PFSK-1 (cell line): ENCODE results near the gene RHBDD3.

Experiments
- FOXP2 ChIP-seq: optimal IDR thresholded peaks from 2 replicates; pipeline ENCODE3; 2011; ENCODE audit warnings: borderline replicate concordance, control low read depth, inconsistent platforms; ENCODE audit not compliant: insufficient read depth; ENCODE audit errors: extremely low read length, extremely low read depth
- POLR2AphosphoS5 ChIP-seq: IDR thresholded peaks from 2 replicates; pipeline ENCODE4 v1.6.1; 2012; ENCODE audit warnings: low read depth, mild to moderate bottlenecking, control low read depth, low read length, moderate library complexity
- SIN3A ChIP-seq: IDR thresholded peaks from 2 replicates; pipeline ENCODE4 v1.6.1; 2012; ENCODE audit warnings: mild to moderate bottlenecking, low read length, moderate library complexity, borderline replicate concordance; ENCODE audit not compliant: insufficient read depth
- TAF1 ChIP-seq: IDR thresholded peaks from 2 replicates; pipeline ENCODE4 v1.6.1; 2012; ENCODE audit warnings: low read length, control low read depth, borderline replicate concordance; ENCODE audit not compliant: insufficient read depth
- TF ChIP-seq, protein P1 (sequence below), 2 experiments: IDR thresholded peaks; 2 replicates each; pipeline versions ENCODE4 v1.6.1 to v1.8.0; 2011 to 2012; ENCODE audit warnings: low read depth in 2 of 2, low read length in 2 of 2, control low read depth in 1 of 2, inconsistent platforms in 1 of 2, mild to moderate bottlenecking in 1 of 2, moderate library complexity in 1 of 2; ENCODE audit not compliant: insufficient read depth in 1 of 2

Gene RHBDD3

DNA sequence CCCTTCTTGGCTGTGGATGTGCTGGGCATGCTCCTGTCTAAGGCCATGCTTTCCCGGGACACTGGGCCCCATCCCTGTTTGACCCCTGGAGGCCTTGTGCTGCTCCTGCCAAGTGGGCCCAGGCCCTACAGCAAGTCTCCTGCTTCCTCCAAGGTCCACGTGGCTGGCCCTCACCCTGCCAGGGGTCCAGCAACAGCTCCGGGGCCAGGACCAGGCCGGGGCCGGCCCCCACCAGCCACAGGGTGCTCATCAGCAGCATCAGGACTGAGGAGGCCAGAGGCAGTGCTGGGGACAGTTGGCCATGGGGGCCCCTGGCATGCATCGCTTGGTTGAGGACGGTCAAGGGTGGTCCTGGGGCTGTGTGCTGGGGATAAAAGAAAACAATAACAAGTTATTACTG is 2.5 kb downstream of the RHBDD3 start:
- TF ChIP-seq POLR2AphosphoS5 = no peak
- TF ChIP-seq, protein P1, sequence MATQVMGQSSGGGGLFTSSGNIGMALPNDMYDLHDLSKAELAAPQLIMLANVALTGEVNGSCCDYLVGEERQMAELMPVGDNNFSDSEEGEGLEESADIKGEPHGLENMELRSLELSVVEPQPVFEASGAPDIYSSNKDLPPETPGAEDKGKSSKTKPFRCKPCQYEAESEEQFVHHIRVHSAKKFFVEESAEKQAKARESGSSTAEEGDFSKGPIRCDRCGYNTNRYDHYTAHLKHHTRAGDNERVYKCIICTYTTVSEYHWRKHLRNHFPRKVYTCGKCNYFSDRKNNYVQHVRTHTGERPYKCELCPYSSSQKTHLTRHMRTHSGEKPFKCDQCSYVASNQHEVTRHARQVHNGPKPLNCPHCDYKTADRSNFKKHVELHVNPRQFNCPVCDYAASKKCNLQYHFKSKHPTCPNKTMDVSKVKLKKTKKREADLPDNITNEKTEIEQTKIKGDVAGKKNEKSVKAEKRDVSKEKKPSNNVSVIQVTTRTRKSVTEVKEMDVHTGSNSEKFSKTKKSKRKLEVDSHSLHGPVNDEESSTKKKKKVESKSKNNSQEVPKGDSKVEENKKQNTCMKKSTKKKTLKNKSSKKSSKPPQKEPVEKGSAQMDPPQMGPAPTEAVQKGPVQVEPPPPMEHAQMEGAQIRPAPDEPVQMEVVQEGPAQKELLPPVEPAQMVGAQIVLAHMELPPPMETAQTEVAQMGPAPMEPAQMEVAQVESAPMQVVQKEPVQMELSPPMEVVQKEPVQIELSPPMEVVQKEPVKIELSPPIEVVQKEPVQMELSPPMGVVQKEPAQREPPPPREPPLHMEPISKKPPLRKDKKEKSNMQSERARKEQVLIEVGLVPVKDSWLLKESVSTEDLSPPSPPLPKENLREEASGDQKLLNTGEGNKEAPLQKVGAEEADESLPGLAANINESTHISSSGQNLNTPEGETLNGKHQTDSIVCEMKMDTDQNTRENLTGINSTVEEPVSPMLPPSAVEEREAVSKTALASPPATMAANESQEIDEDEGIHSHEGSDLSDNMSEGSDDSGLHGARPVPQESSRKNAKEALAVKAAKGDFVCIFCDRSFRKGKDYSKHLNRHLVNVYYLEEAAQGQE (IDR thresholded peaks at IDR 0.05; ENCODE audit: insufficient read depth in 1 of 2, low read depth in 2 of 2, low read length in 2 of 2) = no peak
- TF ChIP-seq FOXP2 = no peak
- TF ChIP-seq SIN3A = no peak
- no peak for TF ChIP-seq TAF1

- TF ChIP-seq, protein P1 (IDR thresholded peaks at IDR 0.05; ENCODE audit: insufficient read depth in 1 of 2, low read depth in 2 of 2, low read length in 2 of 2) = no peak
- TF ChIP-seq SIN3A = no peak
- no peak for TF ChIP-seq TAF1
- TF ChIP-seq POLR2AphosphoS5 = no peak
- no peak for TF ChIP-seq FOXP2
Observed at GRCh38 chr22:29263791-29264276, 3.9 kb downstream of the RHBDD3 start.

DNA sequence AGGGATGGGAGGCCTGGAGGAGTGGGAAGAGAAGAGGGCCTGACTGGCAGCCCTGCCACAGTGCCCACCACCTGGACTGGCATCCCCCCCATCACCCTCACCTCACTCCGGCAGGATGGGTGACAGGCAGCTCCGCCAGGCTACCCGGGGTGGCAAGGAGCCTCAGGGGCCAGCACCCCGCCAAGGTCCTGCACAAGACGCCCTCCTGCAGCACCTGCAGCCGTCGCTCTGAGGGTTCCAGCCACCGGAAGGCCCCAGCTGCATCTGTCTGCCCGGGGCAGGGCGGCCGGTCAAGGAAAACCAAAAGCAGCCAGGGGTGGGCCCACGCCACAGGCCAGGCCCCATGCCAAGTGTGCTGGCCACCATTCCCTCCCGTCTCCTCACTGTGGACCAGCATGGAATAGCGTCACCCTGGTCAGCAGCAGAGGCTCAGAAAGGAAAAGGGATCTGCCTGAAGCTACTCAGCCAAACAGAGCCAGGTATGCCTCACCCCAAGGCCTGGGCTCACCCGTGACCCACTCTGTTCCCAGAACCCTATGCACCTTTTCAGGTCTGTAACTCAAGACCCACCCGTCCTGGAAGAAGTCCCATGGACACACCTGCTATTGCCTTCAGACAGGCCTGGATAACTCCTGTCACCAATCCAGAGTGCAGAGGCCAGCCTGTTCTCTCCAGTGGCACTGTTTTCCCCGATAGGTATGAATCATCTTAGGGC is 7.0 kb downstream of the RHBDD3 start:
- TF ChIP-seq TAF1 (no peak), FOXP2 (no peak), POLR2AphosphoS5 (no peak), SIN3A (no peak)
- TF ChIP-seq, protein P1 (IDR thresholded peaks at IDR 0.05; ENCODE audit: insufficient read depth in 1 of 2, low read depth in 2 of 2, low read length in 2 of 2) = no peak

DNA sequence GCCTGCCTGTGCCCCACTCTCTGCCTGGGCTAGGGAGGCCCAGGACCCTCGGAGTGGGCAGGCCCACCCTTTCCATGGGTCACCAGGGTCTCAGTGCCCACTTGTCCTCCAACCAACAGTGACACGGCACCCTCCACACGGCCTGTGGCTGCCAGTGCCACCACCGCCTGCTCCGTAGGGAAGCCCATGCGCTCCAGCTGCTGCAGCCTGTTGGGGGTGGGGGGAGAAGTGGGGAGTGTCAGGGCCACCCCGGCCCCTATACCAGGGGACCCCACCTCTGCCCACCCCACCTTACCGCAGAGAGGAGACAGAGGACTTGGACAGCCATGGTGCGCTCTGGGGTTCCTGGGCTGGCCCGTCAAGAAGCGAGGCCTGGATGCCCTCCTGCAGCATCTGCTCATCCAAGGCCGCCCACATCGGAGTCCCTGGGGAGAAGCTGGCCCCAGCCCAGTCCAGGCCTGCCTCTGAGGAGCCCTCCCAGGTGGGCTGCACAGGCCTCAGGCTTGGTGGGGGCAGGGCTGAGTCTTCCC is 7.7 kb downstream of the RHBDD3 start:
- TF ChIP-seq FOXP2 = no peak
- TF ChIP-seq, protein P1 (IDR thresholded peaks at IDR 0.05; ENCODE audit: insufficient read depth in 1 of 2, low read depth in 2 of 2, low read length in 2 of 2) = no peak
- no peak for TF ChIP-seq TAF1
- no peak for TF ChIP-seq POLR2AphosphoS5
- TF ChIP-seq SIN3A = no peak
